K562 (cell line): ENCODE results near the gene TAF1B.

Experiments used
- CHD4 ChIP-seq: fragments of 200-600 bp; sonication (generic); IDR thresholded peaks from 3 replicates; pipeline ENCODE4 v1.6.1; 2012; ENCODE audit warnings: low read depth, mild to moderate bottlenecking, mixed read lengths, low read length, inconsistent platforms; ENCODE audit not compliant: insufficient read depth, insufficient replicate concordance, poor library complexity, severe bottlenecking
- CTCF ChIP-seq, 3 experiments: IDR thresholded peaks in 2 of 3; conservative IDR thresholded peaks in 1 of 3; 2 replicates each; pipeline ENCODE4 v1.5.1; 2011 to 2012; ENCODE audit warnings: low read length in 3 of 3, mild to moderate bottlenecking in 3 of 3, control low read depth in 2 of 3, improper control_type of control experiment in 1 of 3, inconsistent platforms in 1 of 3, low read depth in 1 of 3, mixed read lengths in 1 of 3, moderate library complexity in 1 of 3; ENCODE audit not compliant: insufficient read depth in 2 of 3
- ELF2 ChIP-seq: fragments of 250-450 bp; sonication (Bioruptor Pico); IDR thresholded peaks from 2 replicates; pipeline ENCODE4 v1.5.0; 2021; ENCODE audit warnings: mild to moderate bottlenecking
- ELK1 ChIP-seq: sonication (generic); formaldehyde crosslinking; IDR thresholded peaks from 2 replicates; pipeline ENCODE4 v1.8.1; 2022; ENCODE audit warnings: missing genetic modification reagents
- MAFK ChIP-seq: IDR thresholded peaks from 2 replicates; pipeline ENCODE4 v1.6.1; 2011; ENCODE audit warnings: low read length, improper control_type of control experiment
- MTF1 ChIP-seq: fragments of 250-450 bp; sonication (Bioruptor Pico); IDR thresholded peaks from 2 replicates; pipeline ENCODE4 v1.9.0; 2021; ENCODE audit warnings: moderate library complexity, mild to moderate bottlenecking, inconsistent platforms, borderline replicate concordance
- TAF1 ChIP-seq: IDR thresholded peaks from 2 replicates; pipeline ENCODE4 v1.6.1; 2011; ENCODE audit warnings: mild to moderate bottlenecking, low read length, moderate library complexity; ENCODE audit not compliant: insufficient read depth, control insufficient read depth, severe bottlenecking; ENCODE audit errors: extremely low read depth
- ZBTB33 ChIP-seq: sonication (generic); formaldehyde crosslinking; IDR thresholded peaks from 2 replicates; pipeline ENCODE4 v1.8.1; 2023; ENCODE audit warnings: mild to moderate bottlenecking, missing genetic modification reagents
- ZFP1 ChIP-seq: fragments of 450-650 bp; formaldehyde crosslinking; IDR thresholded peaks from 2 replicates; pipeline ENCODE4 v1.4.0; 2020; ENCODE audit warnings: mild to moderate bottlenecking, mixed read lengths

- TF ChIP-seq TAF1 (no peak), CTCF (IDR thresholded peaks at IDR 0.05 in 2 of 3, conservative IDR thresholded peaks at IDR 0.05 in 1 of 3; ENCODE audit: insufficient read depth in 2 of 3, low read depth in 1 of 3, low read length in 3 of 3) (no peak), ELF2 (CRISPR knock-in tag) (no peak), ZFP1 (CRISPR knock-in tag) (no peak), MAFK (no peak), MTF1 (CRISPR knock-in tag) (no peak), ELK1 (CRISPR knock-in tag) (no peak), CHD4 (no peak), ZBTB33 (CRISPR knock-in tag) (no peak)
These were observed 33.7 kb upstream of the TAF1B start for GRCh38 chr2:9809448-9810088.
